HepG2 (cell line): ENCODE data around the gene NAPSA. TPM values are rescaled to one million over a fixed set of nuclear protein-coding genes. Genes with fewer than 3 reads are reported as not detected.

Experiments
- MEIS2 ChIP-seq: sonication (generic); formaldehyde crosslinking; IDR thresholded peaks from 2 replicates; pipeline ENCODE4 v1.9.0; 2021; ENCODE audit warnings: mild to moderate bottlenecking, missing genetic modification reagents
- MTF1 ChIP-seq: sonication (generic); formaldehyde crosslinking; IDR thresholded peaks from 2 replicates; pipeline ENCODE4 v1.5.0; 2020; ENCODE audit warnings: missing genetic modification reagents
- MXD4 ChIP-seq: IDR thresholded peaks from 2 replicates; pipeline ENCODE4 v1.6.1; 2016; ENCODE audit warnings: mild to moderate bottlenecking, missing biosample characterization, missing genetic modification reagents
- PCBP2 ChIP-seq: fragments of 200-400 bp; formaldehyde crosslinking; optimal IDR thresholded peaks from 2 replicates; pipeline ENCODE3; 2018; ENCODE audit warnings: low read length, low read depth; ENCODE audit not compliant: poor library complexity, severe bottlenecking
- POLR2A ChIP-seq, 2 experiments: IDR thresholded peaks; 2 replicates each; pipeline ENCODE4 v1.6.1; 2011; ENCODE audit warnings: low read depth in 2 of 2, low read length in 2 of 2, mild to moderate bottlenecking in 1 of 2, moderate library complexity in 1 of 2; ENCODE audit not compliant: insufficient read depth in 1 of 2
- SMC3 ChIP-seq: IDR thresholded peaks from 2 replicates; pipeline ENCODE4 v1.6.1; 2011; ENCODE audit warnings: low read length, improper control_type of control experiment
- ZNF143 ChIP-seq: sonication (generic); formaldehyde crosslinking; IDR thresholded peaks from 2 replicates; pipeline ENCODE4 v1.4.0; 2020; ENCODE audit warnings: missing genetic modification reagents
- ZNF230 ChIP-seq: sonication (generic); formaldehyde crosslinking; IDR thresholded peaks from 2 replicates; pipeline ENCODE4 v1.4.0; 2020; ENCODE audit warnings: mild to moderate bottlenecking, missing genetic modification reagents
- ZNF337 ChIP-seq: sonication (generic); formaldehyde crosslinking; IDR thresholded peaks from 2 replicates; pipeline ENCODE4 v1.5.1; 2020; ENCODE audit warnings: missing genetic modification reagents, low read depth, mild to moderate bottlenecking, borderline replicate concordance
- ZNF703 ChIP-seq: sonication (generic); formaldehyde crosslinking; IDR thresholded peaks from 2 replicates; pipeline ENCODE4 v1.5.1; 2020; ENCODE audit warnings: missing genetic modification reagents, mild to moderate bottlenecking, moderate library complexity, borderline replicate concordance
- polyA plus RNA-seq, 8 experiments: library from polyadenylated mRNA; depleted of rRNA in 3 of 8; stranded (reverse) in 7 of 8; unstranded in 1 of 8; fragments of >200 nt; fragmentation: Illumina TruSeq in 4 of 8; extraction: Trizol in 4 of 8; gene quantifications; 2 replicates each; pipeline versions ENCODE4 v1.2.1 to v1.2.3, GENCODE V29; 2011 to 2016; ENCODE audit warnings: low read depth in 4 of 8, missing spikeins in 1 of 8, mixed read lengths in 1 of 8; ENCODE audit not compliant: insufficient read depth in 1 of 8
- total RNA-seq, 5 experiments: library from RNA; depleted of rRNA; stranded (reverse); fragments of >200 nt; fragmentation: Illumina TruSeq; extraction: Trizol; gene quantifications; 2 replicates each; pipeline ENCODE4 v1.2.3, GENCODE V29; 2016; ENCODE audit warnings: low read depth in 1 of 5
- TF ChIP-seq, protein P1 (sequence below), 2 experiments: sonication (generic) in 1 of 2; formaldehyde crosslinking in 1 of 2; IDR thresholded peaks; 2 replicates each; pipeline versions ENCODE4 v1.5.1 to v1.6.1; 2011 to 2020; ENCODE audit warnings: borderline replicate concordance in 1 of 2, low read depth in 1 of 2, low read length in 1 of 2, mild to moderate bottlenecking in 1 of 2, missing genetic modification reagents in 1 of 2, moderate library complexity in 1 of 2
- TF ChIP-seq, protein P2 (sequence below): conservative IDR thresholded peaks from 2 replicates; pipeline ENCODE4 v1.6.1; 2018; ENCODE audit warnings: missing genetic modification reagents
- TF ChIP-seq, protein P3 (sequence below): sonication (generic); formaldehyde crosslinking; IDR thresholded peaks from 2 replicates; pipeline ENCODE4 v1.4.0; 2020; ENCODE audit warnings: missing genetic modification reagents, low read depth, mild to moderate bottlenecking, borderline replicate concordance
- TF ChIP-seq, protein P4 (sequence below): sonication (generic); formaldehyde crosslinking; IDR thresholded peaks from 2 replicates; pipeline ENCODE4 v1.8.0; 2022; ENCODE audit warnings: mild to moderate bottlenecking, missing genetic modification reagents, borderline replicate concordance
- TF ChIP-seq, protein P5 (sequence below): sonication (generic); formaldehyde crosslinking; IDR thresholded peaks from 2 replicates; pipeline ENCODE4 v1.5.1; 2020; ENCODE audit warnings: mild to moderate bottlenecking, missing genetic modification reagents, moderate library complexity
- TF ChIP-seq, protein P6 (sequence below): sonication (generic); IDR thresholded peaks from 2 replicates; pipeline ENCODE4 v1.6.1; 2016; ENCODE audit warnings: low read depth, borderline replicate concordance
- TF ChIP-seq, protein P7 (sequence below): sonication (generic); formaldehyde crosslinking; IDR thresholded peaks from 2 replicates; pipeline ENCODE4 v1.5.1; 2020; ENCODE audit warnings: missing genetic modification reagents, mild to moderate bottlenecking, borderline replicate concordance

The NAPSA gene
- total and polyA plus RNA-seq, 2 of the 13 experiments (the other 11 are each of a cell fraction or from before 2014, with no cell fraction given), result not detected

DNA sequence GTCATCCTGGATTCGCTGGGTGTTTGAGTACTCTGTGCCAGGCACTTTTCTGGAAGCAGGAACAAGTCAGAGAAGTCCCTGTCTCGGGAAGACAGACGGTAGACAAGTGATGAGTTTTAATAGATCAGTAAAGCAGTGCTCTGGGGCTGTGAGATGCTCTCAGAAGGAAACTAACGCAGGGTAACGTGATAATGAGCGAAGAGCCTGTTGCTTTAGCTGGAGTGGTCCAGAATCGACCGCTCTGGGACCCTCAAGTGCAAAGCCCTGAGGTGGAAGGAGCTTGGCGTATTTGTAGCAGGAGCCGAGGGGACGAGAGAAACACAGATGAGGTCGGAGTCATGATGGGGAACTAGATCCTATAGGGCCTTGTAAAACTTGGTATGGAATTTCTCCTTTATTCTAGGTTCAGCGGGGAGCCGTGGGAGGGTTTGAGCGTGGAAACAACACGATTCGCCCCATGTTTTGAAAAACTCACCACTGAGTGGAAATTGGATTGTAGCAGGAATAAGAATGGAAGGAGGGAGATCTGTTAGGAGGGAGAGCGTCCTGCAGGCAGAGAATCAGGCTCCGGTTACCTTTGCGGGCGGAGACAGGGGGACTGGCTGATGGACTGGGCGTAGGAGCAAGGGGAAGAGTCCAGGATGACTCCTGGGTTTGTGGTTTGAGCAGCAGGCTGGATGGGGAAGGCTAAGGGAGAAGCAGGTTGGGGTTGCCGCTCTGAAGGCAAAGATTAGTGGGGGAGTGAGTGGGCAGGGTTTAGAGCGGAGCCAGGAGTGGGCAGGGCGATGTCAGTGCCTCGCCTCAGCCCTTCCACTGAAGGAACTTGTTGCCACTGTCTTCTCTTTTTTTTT, 19.5 kb upstream of the NAPSA start (continued):
- no peak for TF ChIP-seq SMC3
- TF ChIP-seq, protein P1, sequence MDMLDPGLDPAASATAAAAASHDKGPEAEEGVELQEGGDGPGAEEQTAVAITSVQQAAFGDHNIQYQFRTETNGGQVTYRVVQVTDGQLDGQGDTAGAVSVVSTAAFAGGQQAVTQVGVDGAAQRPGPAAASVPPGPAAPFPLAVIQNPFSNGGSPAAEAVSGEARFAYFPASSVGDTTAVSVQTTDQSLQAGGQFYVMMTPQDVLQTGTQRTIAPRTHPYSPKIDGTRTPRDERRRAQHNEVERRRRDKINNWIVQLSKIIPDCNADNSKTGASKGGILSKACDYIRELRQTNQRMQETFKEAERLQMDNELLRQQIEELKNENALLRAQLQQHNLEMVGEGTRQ (IDR thresholded peaks at IDR 0.05; ENCODE audit: low read depth, low read length), result no peak
- TF ChIP-seq, protein P1 (CRISPR knock-in tag; IDR thresholded peaks at IDR 0.05; ENCODE audit: borderline replicate concordance), result no peak
- no peak for TF ChIP-seq MTF1 (CRISPR knock-in tag)
- no peak for TF ChIP-seq ZNF143
- TF ChIP-seq, protein P2, sequence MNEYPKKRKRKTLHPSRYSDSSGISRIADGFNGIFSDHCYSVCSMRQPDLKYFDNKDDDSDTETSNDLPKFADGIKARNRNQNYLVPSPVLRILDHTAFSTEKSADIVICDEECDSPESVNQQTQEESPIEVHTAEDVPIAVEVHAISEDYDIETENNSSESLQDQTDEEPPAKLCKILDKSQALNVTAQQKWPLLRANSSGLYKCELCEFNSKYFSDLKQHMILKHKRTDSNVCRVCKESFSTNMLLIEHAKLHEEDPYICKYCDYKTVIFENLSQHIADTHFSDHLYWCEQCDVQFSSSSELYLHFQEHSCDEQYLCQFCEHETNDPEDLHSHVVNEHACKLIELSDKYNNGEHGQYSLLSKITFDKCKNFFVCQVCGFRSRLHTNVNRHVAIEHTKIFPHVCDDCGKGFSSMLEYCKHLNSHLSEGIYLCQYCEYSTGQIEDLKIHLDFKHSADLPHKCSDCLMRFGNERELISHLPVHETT (CRISPR knock-in tag), result no peak
- TF ChIP-seq MEIS2 (CRISPR knock-in tag), result no peak
- TF ChIP-seq ZNF230 (CRISPR knock-in tag), result peak; percentile 42; the same call in 1 of the 2 replicates
- TF ChIP-seq, protein P3, sequence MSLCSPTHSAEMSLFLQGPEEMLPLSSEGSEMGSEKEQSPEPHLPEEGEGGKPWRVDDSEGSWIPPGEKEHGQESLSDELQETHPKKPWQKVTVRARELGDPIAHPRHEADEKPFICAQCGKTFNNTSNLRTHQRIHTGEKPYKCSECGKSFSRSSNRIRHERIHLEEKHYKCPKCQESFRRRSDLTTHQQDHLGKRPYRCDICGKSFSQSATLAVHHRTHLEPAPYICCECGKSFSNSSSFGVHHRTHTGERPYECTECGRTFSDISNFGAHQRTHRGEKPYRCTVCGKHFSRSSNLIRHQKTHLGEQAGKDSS (CRISPR knock-in tag), result no peak
- TF ChIP-seq, protein P4, sequence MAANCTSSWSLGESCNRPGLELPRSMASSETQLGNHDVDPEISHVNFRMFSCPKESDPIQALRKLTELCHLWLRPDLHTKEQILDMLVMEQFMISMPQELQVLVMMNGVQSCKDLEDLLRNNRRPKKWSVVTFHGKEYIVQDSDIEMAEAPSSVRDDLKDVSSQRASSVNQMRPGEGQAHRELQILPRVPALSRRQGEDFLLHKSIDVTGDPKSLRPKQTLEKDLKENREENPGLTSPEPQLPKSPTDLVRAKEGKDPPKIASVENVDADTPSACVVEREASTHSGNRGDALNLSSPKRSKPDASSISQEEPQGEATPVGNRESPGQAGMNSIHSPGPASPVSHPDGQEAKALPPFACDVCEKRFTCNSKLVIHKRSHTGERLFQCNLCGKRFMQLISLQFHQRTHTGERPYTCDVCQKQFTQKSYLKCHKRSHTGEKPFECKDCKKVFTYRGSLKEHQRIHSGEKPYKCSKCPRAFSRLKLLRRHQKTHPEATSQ, result 0 out of 2 replicates have a peak, but pooled peaks have one; percentile 20
- no peak for TF ChIP-seq ZNF337
- 0 out of 4 replicates have a peak, but pooled peaks of 1 of the 2 experiments have one; percentile 4 for TF ChIP-seq POLR2A (IDR thresholded peaks at IDR 0.05; ENCODE audit: insufficient read depth in 1 of 2, low read depth in 2 of 2, low read length in 2 of 2)
- TF ChIP-seq, protein P5, sequence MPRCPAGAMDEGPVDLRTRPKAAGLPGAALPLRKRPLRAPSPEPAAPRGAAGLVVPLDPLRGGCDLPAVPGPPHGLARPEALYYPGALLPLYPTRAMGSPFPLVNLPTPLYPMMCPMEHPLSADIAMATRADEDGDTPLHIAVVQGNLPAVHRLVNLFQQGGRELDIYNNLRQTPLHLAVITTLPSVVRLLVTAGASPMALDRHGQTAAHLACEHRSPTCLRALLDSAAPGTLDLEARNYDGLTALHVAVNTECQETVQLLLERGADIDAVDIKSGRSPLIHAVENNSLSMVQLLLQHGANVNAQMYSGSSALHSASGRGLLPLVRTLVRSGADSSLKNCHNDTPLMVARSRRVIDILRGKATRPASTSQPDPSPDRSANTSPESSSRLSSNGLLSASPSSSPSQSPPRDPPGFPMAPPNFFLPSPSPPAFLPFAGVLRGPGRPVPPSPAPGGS (CRISPR knock-in tag), result 0 out of 2 replicates have a peak, but pooled peaks have one; percentile 6
- TF ChIP-seq, protein P6, sequence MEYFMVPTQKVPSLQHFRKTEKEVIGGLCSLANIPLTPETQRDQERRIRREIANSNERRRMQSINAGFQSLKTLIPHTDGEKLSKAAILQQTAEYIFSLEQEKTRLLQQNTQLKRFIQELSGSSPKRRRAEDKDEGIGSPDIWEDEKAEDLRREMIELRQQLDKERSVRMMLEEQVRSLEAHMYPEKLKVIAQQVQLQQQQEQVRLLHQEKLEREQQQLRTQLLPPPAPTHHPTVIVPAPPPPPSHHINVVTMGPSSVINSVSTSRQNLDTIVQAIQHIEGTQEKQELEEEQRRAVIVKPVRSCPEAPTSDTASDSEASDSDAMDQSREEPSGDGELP, result no peak
- TF ChIP-seq ZNF703 (CRISPR knock-in tag), result no peak
- TF ChIP-seq MXD4, result 0 out of 2 replicates have a peak, but pooled peaks have one; percentile 52
- TF ChIP-seq, protein P7, sequence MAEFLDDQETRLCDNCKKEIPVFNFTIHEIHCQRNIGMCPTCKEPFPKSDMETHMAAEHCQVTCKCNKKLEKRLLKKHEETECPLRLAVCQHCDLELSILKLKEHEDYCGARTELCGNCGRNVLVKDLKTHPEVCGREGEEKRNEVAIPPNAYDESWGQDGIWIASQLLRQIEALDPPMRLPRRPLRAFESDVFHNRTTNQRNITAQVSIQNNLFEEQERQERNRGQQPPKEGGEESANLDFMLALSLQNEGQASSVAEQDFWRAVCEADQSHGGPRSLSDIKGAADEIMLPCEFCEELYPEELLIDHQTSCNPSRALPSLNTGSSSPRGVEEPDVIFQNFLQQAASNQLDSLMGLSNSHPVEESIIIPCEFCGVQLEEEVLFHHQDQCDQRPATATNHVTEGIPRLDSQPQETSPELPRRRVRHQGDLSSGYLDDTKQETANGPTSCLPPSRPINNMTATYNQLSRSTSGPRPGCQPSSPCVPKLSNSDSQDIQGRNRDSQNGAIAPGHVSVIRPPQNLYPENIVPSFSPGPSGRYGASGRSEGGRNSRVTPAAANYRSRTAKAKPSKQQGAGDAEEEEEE, result no peak
- TF ChIP-seq PCBP2, result no peak
